ENCODE results near the gene STEAP2. TPM values are rescaled to one million over a fixed set of nuclear protein-coding genes. Genes with fewer than 3 reads are reported as not detected.

Gene STEAP2
- total RNA-seq, 2 experiments from 2014 or later: not detected

DNA sequence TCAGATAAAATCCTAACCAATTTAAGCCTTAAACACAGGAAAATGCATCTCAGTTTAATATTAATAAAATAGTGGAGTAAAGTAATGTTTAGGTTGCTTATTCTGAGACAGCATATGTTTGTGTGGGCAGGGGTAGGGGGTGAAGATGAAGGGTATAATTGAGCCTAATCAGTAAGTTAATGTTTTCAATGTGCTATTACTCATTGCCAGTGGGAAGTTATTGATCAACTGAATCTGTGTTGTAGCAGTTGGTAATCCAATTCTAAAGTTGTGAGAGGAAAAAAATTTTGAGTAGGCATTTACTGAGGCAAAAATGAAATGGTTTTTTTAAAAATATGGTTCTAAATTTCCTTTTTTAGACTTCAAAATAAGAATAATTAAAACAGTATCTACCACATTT lies 49.9 kb downstream of the STEAP2 start:
- Histone ChIP-seq H3K4me1 (ENCODE audit: insufficient read depth, low read length, poor library complexity, severe bottlenecking) (no peaks in the 10 kb centered on the region), H3K79me2 (ENCODE audit: insufficient read depth, low read depth, low read length) (no peaks in the 10 kb centered on the region), H3K4me2 (ENCODE audit: low read length) (no peak overlapping the region), H3K27ac (ENCODE audit: low read depth, low read length, poor library complexity, severe bottlenecking) (no peak overlapping the region), H3K36me3 (ENCODE audit: insufficient read depth, low read length) (no peaks in the 10 kb centered on the region), H3K4me3 (ENCODE audit: low read depth, low read length, poor library complexity, severe bottlenecking) (no peak overlapping the region), H3K9me3 (ENCODE audit: low read length) (no peaks in the 10 kb centered on the region), H3K9me2 (ENCODE audit: insufficient read depth, low read length) (no peaks in the 10 kb centered on the region), H4K20me1 (ENCODE audit: insufficient read depth, low read length) (no peaks in the 10 kb centered on the region), H2AFZ (ENCODE audit: low read length) (no peak overlapping the region)
- no peak for DNase-seq (ENCODE audit: low spot score)
- no TSS peak for BruUV-seq (replicated peaks)
- POLR2A ChIA-PET: no interaction called here
- CTCF ChIA-PET (ENCODE audit: unreplicated experiment): no interaction called here
- TF ChIP-seq, protein P1, sequence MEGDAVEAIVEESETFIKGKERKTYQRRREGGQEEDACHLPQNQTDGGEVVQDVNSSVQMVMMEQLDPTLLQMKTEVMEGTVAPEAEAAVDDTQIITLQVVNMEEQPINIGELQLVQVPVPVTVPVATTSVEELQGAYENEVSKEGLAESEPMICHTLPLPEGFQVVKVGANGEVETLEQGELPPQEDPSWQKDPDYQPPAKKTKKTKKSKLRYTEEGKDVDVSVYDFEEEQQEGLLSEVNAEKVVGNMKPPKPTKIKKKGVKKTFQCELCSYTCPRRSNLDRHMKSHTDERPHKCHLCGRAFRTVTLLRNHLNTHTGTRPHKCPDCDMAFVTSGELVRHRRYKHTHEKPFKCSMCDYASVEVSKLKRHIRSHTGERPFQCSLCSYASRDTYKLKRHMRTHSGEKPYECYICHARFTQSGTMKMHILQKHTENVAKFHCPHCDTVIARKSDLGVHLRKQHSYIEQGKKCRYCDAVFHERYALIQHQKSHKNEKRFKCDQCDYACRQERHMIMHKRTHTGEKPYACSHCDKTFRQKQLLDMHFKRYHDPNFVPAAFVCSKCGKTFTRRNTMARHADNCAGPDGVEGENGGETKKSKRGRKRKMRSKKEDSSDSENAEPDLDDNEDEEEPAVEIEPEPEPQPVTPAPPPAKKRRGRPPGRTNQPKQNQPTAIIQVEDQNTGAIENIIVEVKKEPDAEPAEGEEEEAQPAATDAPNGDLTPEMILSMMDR (conservative IDR thresholded peaks at IDR 0.05; ENCODE audit: low read length): no peak
- TF ChIP-seq EZH2phosphoT487 (IDR thresholded peaks at IDR 0.05; ENCODE audit: borderline replicate concordance, low read depth, low read length): no peak
- intact Hi-C loops (cut with micrococcal nuclease; ENCODE audit: unreplicated experiment): no loop called here

DNA sequence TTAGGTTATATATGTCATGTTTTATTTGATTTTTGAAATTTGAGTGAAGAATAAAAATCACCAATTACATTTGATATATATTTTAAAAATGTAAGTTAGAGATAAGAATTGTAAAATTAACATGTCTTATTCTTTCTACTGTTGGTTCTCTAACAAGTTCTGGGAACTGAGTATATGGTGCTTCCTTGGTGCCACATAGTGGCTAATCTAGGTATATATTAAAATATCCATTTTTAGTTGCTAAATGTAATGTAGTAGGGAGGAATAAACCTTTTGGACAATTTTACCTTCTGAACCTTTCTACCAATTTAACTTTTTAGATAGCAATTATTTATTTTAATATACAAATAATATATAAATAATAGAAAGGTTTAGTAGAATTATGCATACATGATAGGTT lies 50.9 kb downstream of the STEAP2 start:
- Histone ChIP-seq H3K27ac (ENCODE audit: low read depth, low read length, poor library complexity, severe bottlenecking) (no peak overlapping the region), H3K9me2 (ENCODE audit: insufficient read depth, low read length) (no peaks in the 10 kb centered on the region), H3K4me1 (ENCODE audit: insufficient read depth, low read length, poor library complexity, severe bottlenecking) (no peaks in the 10 kb centered on the region), H4K20me1 (ENCODE audit: insufficient read depth, low read length) (no peaks in the 10 kb centered on the region), H3K4me3 (ENCODE audit: low read depth, low read length, poor library complexity, severe bottlenecking) (no peak overlapping the region), H3K36me3 (ENCODE audit: insufficient read depth, low read length) (no peaks in the 10 kb centered on the region), H2AFZ (ENCODE audit: low read length) (no peak overlapping the region), H3K4me2 (ENCODE audit: low read length) (no peak overlapping the region), H3K79me2 (ENCODE audit: insufficient read depth, low read depth, low read length) (no peaks in the 10 kb centered on the region), H3K9me3 (ENCODE audit: low read length) (no peaks in the 10 kb centered on the region)
- CTCF ChIA-PET (ENCODE audit: unreplicated experiment): no interaction called here
- POLR2A ChIA-PET: no interaction called here
- no peak for TF ChIP-seq EZH2phosphoT487 (IDR thresholded peaks at IDR 0.05; ENCODE audit: borderline replicate concordance, low read depth, low read length)
- TF ChIP-seq, protein P1 (conservative IDR thresholded peaks at IDR 0.05; ENCODE audit: low read length): peak; percentile 65
- no TSS peak for BruUV-seq (replicated peaks)
- intact Hi-C loops (cut with micrococcal nuclease; ENCODE audit: unreplicated experiment): loop anchor here (2.0 kb wide), 1 partner anchor 108 kb away; the partner anchor contains the start of gene STEAP1
- DNase-seq (ENCODE audit: low spot score): peak; percentile 23

DNA sequence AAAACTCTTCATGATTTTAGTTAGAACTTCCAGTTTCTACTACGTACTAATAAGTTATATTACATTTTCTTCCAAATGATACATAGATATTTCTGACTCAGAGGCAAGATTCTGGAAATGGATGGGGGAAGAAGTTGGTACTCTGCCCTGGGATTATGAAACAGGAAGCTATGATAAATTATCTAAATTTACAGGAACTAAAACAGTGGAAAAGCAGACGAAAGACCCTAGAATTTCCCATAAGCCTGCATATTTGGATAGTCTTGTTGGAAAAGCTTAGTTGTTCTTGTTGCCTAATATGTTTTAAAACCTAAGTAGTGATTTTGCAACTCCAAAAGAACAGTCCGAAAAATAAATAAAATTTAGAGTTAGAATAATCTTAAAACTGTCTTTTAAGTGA lies 55.3 kb downstream of the STEAP2 start:
- H3K4me1 ChIP-seq (ENCODE audit: insufficient read depth, low read length, poor library complexity, severe bottlenecking): no peaks in the 10 kb centered on the region
- H3K4me2 ChIP-seq (ENCODE audit: low read length): no peak overlapping the region
- H3K36me3 ChIP-seq (ENCODE audit: insufficient read depth, low read length): no peaks in the 10 kb centered on the region
- POLR2A ChIA-PET: interaction anchor here (0.5 to 0.7 kb wide), 2 partner anchors 349 to 877 kb away, joined by 3 to 4 read pairs; no protein-coding TSS in a partner anchor
- H3K4me3 ChIP-seq (ENCODE audit: low read depth, low read length, poor library complexity, severe bottlenecking): no peak overlapping the region
- no peaks in the 10 kb centered on the region for H3K9me3 ChIP-seq (ENCODE audit: low read length)
- BruUV-seq (replicated peaks): no TSS peak
- H3K27ac ChIP-seq (ENCODE audit: low read depth, low read length, poor library complexity, severe bottlenecking): no peak overlapping the region
- intact Hi-C loops (cut with micrococcal nuclease; ENCODE audit: unreplicated experiment): no loop called here
- no peak for DNase-seq (ENCODE audit: low spot score)
- CTCF ChIA-PET (ENCODE audit: unreplicated experiment): no interaction called here
- TF ChIP-seq, protein P1 (conservative IDR thresholded peaks at IDR 0.05; ENCODE audit: low read length): no peak
- no peak for TF ChIP-seq EZH2phosphoT487 (IDR thresholded peaks at IDR 0.05; ENCODE audit: borderline replicate concordance, low read depth, low read length)
- no peaks in the 10 kb centered on the region for H4K20me1 ChIP-seq (ENCODE audit: insufficient read depth, low read length)
- H3K79me2 ChIP-seq (ENCODE audit: insufficient read depth, low read depth, low read length): no peaks in the 10 kb centered on the region
- H3K9me2 ChIP-seq (ENCODE audit: insufficient read depth, low read length): no peaks in the 10 kb centered on the region
- H2AFZ ChIP-seq (ENCODE audit: low read length): no peak overlapping the region
